Measurements from ENCODE around the gene TMEM198.
A peak's percentile ranks its signal among the peaks of the same experiment; 100 is the strongest.

Gene TMEM198

GRCh38 chr2:219591091-219591490 lies 47.3 kb downstream of the TMEM198 start:
- no peak for DNase-seq

GRCh38 chr2:219592736-219593135 lies 48.9 kb downstream of the TMEM198 start:
- no peak for DNase-seq

GRCh38 chr2:219593154-219593553 lies 49.3 kb downstream of the TMEM198 start:
- DNase-seq = no peak

GRCh38 chr2:219595256-219595655 lies 51.4 kb downstream of the TMEM198 start:
- no peak for DNase-seq

GRCh38 chr2:219596954-219597551 lies 53.2 kb downstream of the TMEM198 start:
- DNase-seq = no peak

GRCh38 chr2:219597552-219598307 lies 53.9 kb downstream of the TMEM198 start, which contains the start of gene STK11IP:
Gene STK11IP (plus strand): TSS chr2:219597857. CDS start chr2:219598120, 263 bp downstream.
- DNase-seq = peak; percentile 81 to 88

- DNase-seq = no peak
These were observed 54.7 kb downstream of the TMEM198 start for GRCh38 chr2:219598308-219599078.

Measured in stimulated activated CD4-positive, alpha-beta T cell treated with anti-CD3 and anti-CD28 coated beads, Interleukin-2, amount 100 ng/mL, for 48 hours (primary cell).